PC-9 (cell line): Measurements from ENCODE around the gene ACOXL. TPM values are rescaled to one million over a fixed set of nuclear protein-coding genes. Genes with fewer than 3 reads are reported as not detected.
A peak's percentile ranks its signal among the peaks of the same experiment; 100 is the strongest.

Experiments
- BruUV-seq: library from RNA; stranded (reverse); fragments of 400-500 nt; replicated peaks from 2 replicates; lab custom pipeline; 2021; lab: Mats Ljungman, UMichigan
- CTCF ChIA-PET: fragments of 300-600 bp; sonication (Branson Sonifier 250); formaldehyde crosslinking; loops from one replicate; lab custom pipeline; 2022; ENCODE audit warnings: antibody characterized with exemption; lab: Charles Lee
- POLR2A ChIA-PET: fragments of 300-600 bp; sonication (Branson Sonifier 250); formaldehyde crosslinking; loops from one replicate; lab custom pipeline; 2022; ENCODE audit warnings: antibody characterized with exemption; ENCODE audit not compliant: unreplicated experiment; lab: Charles Lee
- DNase-seq, 2 experiments: peaks; one replicate each; pipeline versions ENCODE4 v3.0.0 to v3.0.0-alpha.2; 2015 to 2022; ENCODE audit warnings: mixed read lengths in 1 of 2
- H2AFZ ChIP-seq: fragments of 200-600 bp; sonication (generic); 2 replicates; pipeline ENCODE4 v1.8.1; 2017; ENCODE audit warnings: antibody characterized with exemption
- H3F3A ChIP-seq: fragments of 200-600 bp; sonication (generic); 2 replicates; pipeline ENCODE4 v1.8.1; 2017; ENCODE audit warnings: antibody characterized with exemption, mild to moderate bottlenecking, low read depth; ENCODE audit not compliant: insufficient read depth
- H3K27ac ChIP-seq: fragments of 200-600 bp; sonication (generic); 2 replicates; pipeline ENCODE4 v1.6.1; 2016; ENCODE audit warnings: mixed run types
- H3K27me3 ChIP-seq: fragments of 200-600 bp; sonication (generic); 2 replicates; pipeline ENCODE4 v1.6.1; 2016; ENCODE audit warnings: low read depth, mixed run types; ENCODE audit not compliant: insufficient read depth
- H3K36me3 ChIP-seq: fragments of 200-600 bp; sonication (generic); 2 replicates; pipeline ENCODE4 v1.6.1; 2016; ENCODE audit warnings: low read depth, mixed run types
- H3K4me1 ChIP-seq: fragments of 200-600 bp; sonication (generic); replicated peaks from 2 replicates; pipeline ENCODE4 v1.6.1; 2016; ENCODE audit warnings: mixed run types; ENCODE audit not compliant: insufficient read depth
- H3K4me2 ChIP-seq: fragments of 200-600 bp; sonication (generic); 2 replicates; pipeline ENCODE4 v1.6.1; 2017; ENCODE audit warnings: mixed run types
- H3K4me3 ChIP-seq: fragments of 200-600 bp; sonication (generic); 2 replicates; pipeline ENCODE4 v1.6.1; 2016; ENCODE audit warnings: mixed run types
- H3K79me2 ChIP-seq: fragments of 200-600 bp; sonication (generic); 2 replicates; pipeline ENCODE4 v1.6.1; 2017; ENCODE audit warnings: low read depth, mixed run types
- H3K9me2 ChIP-seq: fragments of 200-600 bp; sonication (generic); 2 replicates; pipeline ENCODE4 v1.8.1; 2017; ENCODE audit warnings: mild to moderate bottlenecking; ENCODE audit not compliant: insufficient read depth
- H3K9me3 ChIP-seq: fragments of 200-600 bp; sonication (generic); 2 replicates; pipeline ENCODE4 v1.8.1; 2016; ENCODE audit warnings: low read depth; ENCODE audit not compliant: insufficient read depth
- H4K20me1 ChIP-seq: fragments of 200-600 bp; sonication (generic); 2 replicates; pipeline ENCODE4 v1.8.1; 2017; ENCODE audit not compliant: insufficient read depth
- CTCF ChIP-seq: fragments of 200-600 bp; sonication (generic); conservative IDR thresholded peaks from 2 replicates; pipeline ENCODE4 v1.6.1; 2017; ENCODE audit warnings: mixed run types, antibody characterized with exemption, mild to moderate bottlenecking, moderate library complexity
- EZH2 ChIP-seq: fragments of 200-600 bp; sonication (generic); IDR thresholded peaks from 2 replicates; pipeline ENCODE4 v1.8.0; 2017; ENCODE audit warnings: antibody characterized with exemption, low read depth
- intact Hi-C: fragments of 100-400 bp; cut with micrococcal nuclease; formaldehyde crosslinking; loops from one replicate; pipeline ENCODE4 v1.10.0; 2022; ENCODE audit not compliant: unreplicated experiment
- total RNA-seq: library from RNA; stranded (reverse); gene quantifications from 2 replicates; pipeline ENCODE4 v1.2.3, GENCODE V29; 2021

ACOXL gene
- total RNA-seq, 1 experiment from 2014 or later = 10.7 TPM

GRCh38 chr2:110708455-110708854 is 23.9 kb upstream of the ACOXL start:
- no peaks in the 10 kb centered on the region for H3K79me2 ChIP-seq
- H3K4me2 ChIP-seq = no peak overlapping the region
- no peak overlapping the region for H3K4me3 ChIP-seq
- peaks cover 9% of the 10 kb centered on the region; the same call in 1 of the 2 replicates for H3K9me2 ChIP-seq
- TF ChIP-seq CTCF (no peak), EZH2 (no peak)
- no peaks in the 10 kb centered on the region for H3K27me3 ChIP-seq
- no peaks in the 10 kb centered on the region for H3F3A ChIP-seq
- DNase-seq = no peak
- ChIA-PET POLR2A (no interaction called here), CTCF (no interaction called here)
- BruUV-seq = no TSS peak
- no peaks in the 10 kb centered on the region for H3K9me3 ChIP-seq
- H3K27ac ChIP-seq = no peak overlapping the region
- intact Hi-C loops = no loop called here
- no peaks in the 10 kb centered on the region for H3K36me3 ChIP-seq
- H3K4me1 ChIP-seq = peaks cover 4% of the 10 kb centered on the region; the same call in 1 of the 2 replicates
- no peak overlapping the region for H2AFZ ChIP-seq
- H4K20me1 ChIP-seq = no peaks in the 10 kb centered on the region

GRCh38 chr2:110712737-110713136 is 19.6 kb upstream of the ACOXL start:
- TF ChIP-seq CTCF (no peak), EZH2 (no peak)
- no peaks in the 10 kb centered on the region for H4K20me1 ChIP-seq
- H3K9me3 ChIP-seq = no peaks in the 10 kb centered on the region
- no peak overlapping the region for H3K27ac ChIP-seq
- intact Hi-C loops = no loop called here
- no peaks in the 10 kb centered on the region for H3K27me3 ChIP-seq
- peaks cover 30% of the 10 kb centered on the region for H3K4me1 ChIP-seq
- POLR2A ChIA-PET = no interaction called here
- H3K79me2 ChIP-seq = no peaks in the 10 kb centered on the region
- H3K36me3 ChIP-seq = no peaks in the 10 kb centered on the region
- no TSS peak for BruUV-seq
- H3K4me2 ChIP-seq = no peak overlapping the region
- H3K4me3 ChIP-seq = no peak overlapping the region
- CTCF ChIA-PET = no interaction called here
- no peak for DNase-seq
- H2AFZ ChIP-seq = no peak overlapping the region
- peaks cover 7% of the 10 kb centered on the region; the same call in 1 of the 2 replicates for H3F3A ChIP-seq
- H3K9me2 ChIP-seq = no peaks in the 10 kb centered on the region

- H3K4me3 ChIP-seq = no peak overlapping the region
- TF ChIP-seq CTCF = no peak
- no peak for TF ChIP-seq EZH2
- intact Hi-C loops = no loop called here
- no peaks in the 10 kb centered on the region for H3K79me2 ChIP-seq
- peaks cover 30% of the 10 kb centered on the region for H3K4me1 ChIP-seq
- no peaks in the 10 kb centered on the region for H3K36me3 ChIP-seq
- no peaks in the 10 kb centered on the region for H3K9me2 ChIP-seq
- peak; percentile 19 to 76 for DNase-seq
- BruUV-seq = no TSS peak
- CTCF ChIA-PET = interaction anchor here (0.6 kb wide), 1 partner anchor 25 kb away, joined by 3 read pairs; no protein-coding TSS in a partner anchor
- no peak overlapping the region for H3K27ac ChIP-seq
- H3F3A ChIP-seq = peaks cover 7% of the 10 kb centered on the region; the same call in 1 of the 2 replicates
- 0 out of 2 replicates have a peak overlapping the region, but pooled peaks have one; percentile 8 for H3K4me2 ChIP-seq
- no peaks in the 10 kb centered on the region for H4K20me1 ChIP-seq
- POLR2A ChIA-PET = no interaction called here
- H3K9me3 ChIP-seq = no peaks in the 10 kb centered on the region
- no peak overlapping the region for H2AFZ ChIP-seq
- no peaks in the 10 kb centered on the region for H3K27me3 ChIP-seq
Observed at GRCh38 chr2:110713513-110714362, 18.6 kb upstream of the ACOXL start.
